Measurements from ENCODE around the gene OTUD5.
A peak's percentile ranks its signal among the peaks of the same experiment; 100 is the strongest.

Gene OTUD5

GRCh38 chrX:48897625-48898306, 59.6 kb downstream of the OTUD5 start, which contains the start of the genes PQBP1 and TIMM17B:
Gene PQBP1, plus strand, starts transcription at chrX:48897930. Its CDS starts 580 bp downstream, at chrX:48898510.
Gene TIMM17B, minus strand, starts transcription at chrX:48897768. Its CDS starts 19 bp downstream, at chrX:48897749.
- peak within 1 kb of the TSS; percentile 97 for H3K14ac ChIP-seq (ENCODE audit: low read length)
- peak within 1 kb of the TSS; percentile 99 for H3K4me2 ChIP-seq (ENCODE audit: low read length)
- no peaks in the 10 kb centered on the region for H3K9me3 ChIP-seq (ENCODE audit: insufficient read depth, low read depth, low read length)
- peak within 1 kb of the TSS; percentile 98 for H2AFZ ChIP-seq (ENCODE audit: insufficient read depth, low read length, poor library complexity)
- no peak within 1 kb of the TSS for H2BK12ac ChIP-seq (ENCODE audit: low read length)
- H4K91ac ChIP-seq (ENCODE audit: low read depth, low read length), result peak within 1 kb of the TSS; percentile 96
- H3K27me3 ChIP-seq (ENCODE audit: insufficient read depth, low read length), result no peaks in the 10 kb centered on the region
- peak within 1 kb of the TSS; percentile 94 for H3K4ac ChIP-seq (ENCODE audit: low read depth, low read length)
- peak within 1 kb of the TSS; percentile 89 for H2AK5ac ChIP-seq (ENCODE audit: low read length)
- H3K36me3 ChIP-seq (ENCODE audit: control insufficient read depth in 1 of 2, insufficient read depth in 2 of 2, low read length in 2 of 2), result peaks cover 26 to 38% of the 10 kb centered on the region in 2 experiments
- peak; percentile 92 for DNase-seq
- H3K23ac ChIP-seq (ENCODE audit: low read length), result no peak within 1 kb of the TSS
- H3K27ac ChIP-seq (ENCODE audit: low read depth, low read length), result peak within 1 kb of the TSS; percentile 95
- WGBS (ENCODE audit: extremely low coverage, insufficient coverage, insufficient read length), result no CpG with 5 or more reads among the region's 49 CpGs
- H3K18ac ChIP-seq (ENCODE audit: low read length), result peak within 1 kb of the TSS; percentile 88
- H4K12ac ChIP-seq (ENCODE audit: low read depth, low read length), result peak within 1 kb of the TSS; percentile 81
- peaks cover 5% of the 10 kb centered on the region for H3K79me2 ChIP-seq (ENCODE audit: control insufficient read depth, insufficient read depth, low read length, poor library complexity)
- H2BK5ac ChIP-seq (ENCODE audit: low read depth, low read length, poor library complexity), result peak within 1 kb of the TSS; percentile 85
- peak within 1 kb of the TSS; percentile 87 for H3K4me3 ChIP-seq (ENCODE audit: low read depth, low read length)
- peak within 1 kb of the TSS; percentile 93 for H2BK120ac ChIP-seq (ENCODE audit: insufficient read depth, low read length, poor library complexity)
- H3K9ac ChIP-seq (ENCODE audit: low read length), result peak within 1 kb of the TSS; percentile 94
- peaks cover 9% of the 10 kb centered on the region for H3K79me1 ChIP-seq (ENCODE audit: low read length)
- H4K8ac ChIP-seq (ENCODE audit: low read depth, low read length), result peak within 1 kb of the TSS; percentile 94
- peaks cover 0 to 6% of the 10 kb centered on the region in 2 experiments for H3K4me1 ChIP-seq (ENCODE audit: control insufficient read depth in 1 of 2, insufficient read depth in 2 of 2, low read length in 2 of 2)

- Histone ChIP-seq H3K4ac (ENCODE audit: low read depth, low read length) (peak overlapping the region; percentile 94), H4K91ac (ENCODE audit: low read depth, low read length) (peak overlapping the region; percentile 96), H2BK5ac (ENCODE audit: low read depth, low read length, poor library complexity) (peak overlapping the region; percentile 85), H3K18ac (ENCODE audit: low read length) (peak overlapping the region; percentile 88), H2BK12ac (ENCODE audit: low read length) (no peak overlapping the region), H3K14ac (ENCODE audit: low read length) (peak overlapping the region; percentile 97), H3K27ac (ENCODE audit: low read depth, low read length) (peak overlapping the region; percentile 93), H2BK120ac (ENCODE audit: insufficient read depth, low read length, poor library complexity) (peak overlapping the region; percentile 93), H3K4me3 (ENCODE audit: low read depth, low read length) (peak overlapping the region; percentile 87), H3K4me1 (ENCODE audit: control insufficient read depth in 1 of 2, insufficient read depth in 2 of 2, low read length in 2 of 2) (peaks cover 2 to 6% of the 10 kb centered on the region in 2 experiments), H3K23ac (ENCODE audit: low read length) (no peak overlapping the region), H3K79me1 (ENCODE audit: low read length) (peaks cover 9% of the 10 kb centered on the region), H3K27me3 (ENCODE audit: insufficient read depth, low read length) (no peaks in the 10 kb centered on the region), H3K36me3 (ENCODE audit: control insufficient read depth in 1 of 2, insufficient read depth in 2 of 2, low read length in 2 of 2) (peaks cover 21 to 34% of the 10 kb centered on the region in 2 experiments), H4K12ac (ENCODE audit: low read depth, low read length) (peak overlapping the region; percentile 81), H3K79me2 (ENCODE audit: control insufficient read depth, insufficient read depth, low read length, poor library complexity) (peaks cover 5% of the 10 kb centered on the region), H4K8ac (ENCODE audit: low read depth, low read length) (peak overlapping the region; percentile 94), H3K9me3 (ENCODE audit: insufficient read depth, low read depth, low read length) (no peaks in the 10 kb centered on the region), H2AFZ (ENCODE audit: insufficient read depth, low read length, poor library complexity) (peak overlapping the region; percentile 98), H3K4me2 (ENCODE audit: low read length) (peak overlapping the region; percentile 91), H2AK5ac (ENCODE audit: low read length) (peak overlapping the region; percentile 72), H3K9ac (ENCODE audit: low read length) (peak overlapping the region; percentile 94)
- no CpG with 5 or more reads among the region's 38 CpGs for WGBS (ENCODE audit: extremely low coverage, insufficient coverage, insufficient read length)
- peak; percentile 58 to 67 for DNase-seq
Observed at GRCh38 chrX:48897157-48897624, 60.2 kb downstream of the OTUD5 start.

GRCh38 chrX:48896611-48897011, 60.8 kb downstream of the OTUD5 start:
- peaks cover 5% of the 10 kb centered on the region for H3K79me2 ChIP-seq (ENCODE audit: control insufficient read depth, insufficient read depth, low read length, poor library complexity)
- no peak overlapping the region for H3K4me3 ChIP-seq (ENCODE audit: low read depth, low read length)
- no peak overlapping the region for H2BK5ac ChIP-seq (ENCODE audit: low read depth, low read length, poor library complexity)
- H3K27me3 ChIP-seq (ENCODE audit: insufficient read depth, low read length), result no peaks in the 10 kb centered on the region
- H2AK5ac ChIP-seq (ENCODE audit: low read length), result peak overlapping the region; percentile 89
- peaks cover 6 to 9% of the 10 kb centered on the region in 2 experiments for H3K4me1 ChIP-seq (ENCODE audit: control insufficient read depth in 1 of 2, insufficient read depth in 2 of 2, low read length in 2 of 2)
- H4K12ac ChIP-seq (ENCODE audit: low read depth, low read length), result no peak overlapping the region
- no peak for DNase-seq
- peak overlapping the region; percentile 58 for H3K27ac ChIP-seq (ENCODE audit: low read depth, low read length)
- no peak overlapping the region for H3K23ac ChIP-seq (ENCODE audit: low read length)
- no peak overlapping the region for H4K8ac ChIP-seq (ENCODE audit: low read depth, low read length)
- no peaks in the 10 kb centered on the region for H3K9me3 ChIP-seq (ENCODE audit: insufficient read depth, low read depth, low read length)
- H2BK12ac ChIP-seq (ENCODE audit: low read length), result no peak overlapping the region
- H3K18ac ChIP-seq (ENCODE audit: low read length), result no peak overlapping the region
- peaks cover 15 to 28% of the 10 kb centered on the region in 2 experiments for H3K36me3 ChIP-seq (ENCODE audit: control insufficient read depth in 1 of 2, insufficient read depth in 2 of 2, low read length in 2 of 2)
- H3K4ac ChIP-seq (ENCODE audit: low read depth, low read length), result peak overlapping the region; percentile 9
- peak overlapping the region; percentile 91 for H3K4me2 ChIP-seq (ENCODE audit: low read length)
- H4K91ac ChIP-seq (ENCODE audit: low read depth, low read length), result no peak overlapping the region
- H2AFZ ChIP-seq (ENCODE audit: insufficient read depth, low read length, poor library complexity), result no peak overlapping the region
- H3K9ac ChIP-seq (ENCODE audit: low read length), result peak overlapping the region; percentile 70
- H2BK120ac ChIP-seq (ENCODE audit: insufficient read depth, low read length, poor library complexity), result no peak overlapping the region
- WGBS (ENCODE audit: extremely low coverage, insufficient coverage, insufficient read length), result no CpG with 5 or more reads among the region's 9 CpGs
- H3K79me1 ChIP-seq (ENCODE audit: low read length), result peaks cover 11% of the 10 kb centered on the region
- no peak overlapping the region for H3K14ac ChIP-seq (ENCODE audit: low read length)

GRCh38 chrX:48894891-48895290, 62.5 kb downstream of the OTUD5 start:
- Histone ChIP-seq H3K14ac (ENCODE audit: low read length) (no peak overlapping the region), H3K36me3 (ENCODE audit: control insufficient read depth in 1 of 2, insufficient read depth in 2 of 2, low read length in 2 of 2) (peaks cover 10 to 20% of the 10 kb centered on the region in 2 experiments), H3K4me1 (ENCODE audit: control insufficient read depth in 1 of 2, insufficient read depth in 2 of 2, low read length in 2 of 2) (peaks cover 6 to 12% of the 10 kb centered on the region in 2 experiments), H3K9me3 (ENCODE audit: insufficient read depth, low read depth, low read length) (no peaks in the 10 kb centered on the region), H2AFZ (ENCODE audit: insufficient read depth, low read length, poor library complexity) (no peak overlapping the region), H3K27ac (ENCODE audit: low read depth, low read length) (no peak overlapping the region), H2AK5ac (ENCODE audit: low read length) (no peak overlapping the region), H4K91ac (ENCODE audit: low read depth, low read length) (no peak overlapping the region), H4K12ac (ENCODE audit: low read depth, low read length) (no peak overlapping the region), H3K27me3 (ENCODE audit: insufficient read depth, low read length) (no peaks in the 10 kb centered on the region), H3K4me2 (ENCODE audit: low read length) (no peak overlapping the region), H3K4ac (ENCODE audit: low read depth, low read length) (no peak overlapping the region), H3K18ac (ENCODE audit: low read length) (no peak overlapping the region), H3K79me2 (ENCODE audit: control insufficient read depth, insufficient read depth, low read length, poor library complexity) (peaks cover 5% of the 10 kb centered on the region), H2BK5ac (ENCODE audit: low read depth, low read length, poor library complexity) (no peak overlapping the region), H3K79me1 (ENCODE audit: low read length) (peaks cover 14% of the 10 kb centered on the region), H4K8ac (ENCODE audit: low read depth, low read length) (no peak overlapping the region), H3K4me3 (ENCODE audit: low read depth, low read length) (no peak overlapping the region), H3K9ac (ENCODE audit: low read length) (no peak overlapping the region), H2BK12ac (ENCODE audit: low read length) (no peak overlapping the region), H2BK120ac (ENCODE audit: insufficient read depth, low read length, poor library complexity) (no peak overlapping the region), H3K23ac (ENCODE audit: low read length) (no peak overlapping the region)
- no peak for DNase-seq
- no CpG with 5 or more reads among the region's 6 CpGs for WGBS (ENCODE audit: extremely low coverage, insufficient coverage, insufficient read length)

All from trophoblast cell (in vitro differentiated cells and primary cell).